Coronary artery (tissue), 2 donors: ENCODE data around the gene POFUT1.
"Not testable (repeated sequence)": the region's sequence is repeated elsewhere in the genome, so short reads cannot be mapped to it uniquely, and the experiment has no call there.

ENCODE experiments used
- DNase-seq: peaks from one replicate; pipeline ENCODE4 v3.0.0-alpha.2; 2017; ENCODE audit warnings: low spot score
- H3K27ac ChIP-seq, 2 donors: fragments of 200-600 bp; sonication (generic); one replicate each; pipeline ENCODE4 v1.5.1; 2016 to 2019
- H3K4me3 ChIP-seq: fragments of 200-600 bp; sonication (generic); 2 replicates; pipeline ENCODE4 v1.5.1; 2016; ENCODE audit warnings: mild to moderate bottlenecking, moderate library complexity
- CTCF ChIP-seq: fragments of 200-600 bp; sonication (generic); IDR thresholded peaks from one replicate; pipeline ENCODE4 v1.5.1; 2019; ENCODE audit warnings: antibody characterized with exemption

POFUT1 gene

GRCh38 chr20:32263398-32263954 is 55.8 kb downstream of the POFUT1 start:
- no peak for DNase-seq
- Histone ChIP-seq H3K27ac (no peak overlapping the region), H3K4me3 (no peak overlapping the region)
- TF ChIP-seq CTCF, result no peak

- no peak overlapping the region for H3K4me3 ChIP-seq
- DNase-seq, result no peak
- TF ChIP-seq CTCF, result no peak
- H3K27ac ChIP-seq, result no peak overlapping the region
These were observed 63.9 kb downstream of the POFUT1 start for GRCh38 chr20:32271620-32272019.

GRCh38 chr20:32274359-32274758 is 66.7 kb downstream of the POFUT1 start:
- no peak for TF ChIP-seq CTCF
- DNase-seq, result no peak
- no peak overlapping the region for H3K4me3 ChIP-seq
- H3K27ac ChIP-seq, result no peak overlapping the region

- not testable (repeated sequence) for DNase-seq, H3K4me3 ChIP-seq, H3K27ac ChIP-seq
These were observed 67.5 kb downstream of the POFUT1 start for GRCh38 chr20:32275163-32275562.

- Histone ChIP-seq H3K4me3 (peak within 1 kb of the TSS; percentile 79), H3K27ac (peak within 1 kb of the TSS; percentile 46 to 67)
- no peak for TF ChIP-seq CTCF
- peak; percentile 89 for DNase-seq
These were observed 69.9 kb downstream of the POFUT1 start, which contains the start of gene KIF3B for GRCh38 chr20:32277361-32278198. Gene KIF3B (plus strand): TSS chr20:32277651. CDS start chr20:32309778, 32,127 bp downstream.

- H3K4me3 ChIP-seq, result peak overlapping the region; percentile 79
- no peak for DNase-seq
- peak overlapping the region; percentile 46 to 67 for H3K27ac ChIP-seq
- no peak for TF ChIP-seq CTCF
These were observed 70.5 kb downstream of the POFUT1 start for GRCh38 chr20:32278199-32278643.

GRCh38 chr20:32281711-32282110 is 74.0 kb downstream of the POFUT1 start:
- H3K4me3 ChIP-seq, result no peak overlapping the region
- TF ChIP-seq CTCF, result no peak
- DNase-seq, result no peak
- no peak overlapping the region for H3K27ac ChIP-seq
